ENCODE measurements around the gene PCDH8.

DNA sequence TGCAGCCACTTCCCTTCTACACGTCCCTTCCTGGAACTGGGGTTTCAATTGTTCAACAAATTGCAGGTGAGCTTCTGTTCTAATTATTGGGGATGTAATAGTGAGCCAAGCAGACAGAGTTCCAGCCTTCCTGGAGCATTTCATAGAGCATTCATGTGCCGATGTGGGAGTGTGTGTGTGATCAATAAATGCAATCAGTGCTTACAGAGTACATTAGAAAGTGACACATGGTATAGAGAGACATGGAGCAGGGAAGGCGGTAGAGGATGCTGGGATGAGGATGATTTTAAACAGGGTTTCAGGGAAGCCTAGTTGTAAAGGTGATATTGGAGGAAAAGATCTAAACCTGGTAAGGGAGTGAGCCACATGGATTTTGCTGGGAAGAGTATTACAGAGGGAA is 21.7 kb upstream of the PCDH8 start:
- TF ChIP-seq, protein P1, sequence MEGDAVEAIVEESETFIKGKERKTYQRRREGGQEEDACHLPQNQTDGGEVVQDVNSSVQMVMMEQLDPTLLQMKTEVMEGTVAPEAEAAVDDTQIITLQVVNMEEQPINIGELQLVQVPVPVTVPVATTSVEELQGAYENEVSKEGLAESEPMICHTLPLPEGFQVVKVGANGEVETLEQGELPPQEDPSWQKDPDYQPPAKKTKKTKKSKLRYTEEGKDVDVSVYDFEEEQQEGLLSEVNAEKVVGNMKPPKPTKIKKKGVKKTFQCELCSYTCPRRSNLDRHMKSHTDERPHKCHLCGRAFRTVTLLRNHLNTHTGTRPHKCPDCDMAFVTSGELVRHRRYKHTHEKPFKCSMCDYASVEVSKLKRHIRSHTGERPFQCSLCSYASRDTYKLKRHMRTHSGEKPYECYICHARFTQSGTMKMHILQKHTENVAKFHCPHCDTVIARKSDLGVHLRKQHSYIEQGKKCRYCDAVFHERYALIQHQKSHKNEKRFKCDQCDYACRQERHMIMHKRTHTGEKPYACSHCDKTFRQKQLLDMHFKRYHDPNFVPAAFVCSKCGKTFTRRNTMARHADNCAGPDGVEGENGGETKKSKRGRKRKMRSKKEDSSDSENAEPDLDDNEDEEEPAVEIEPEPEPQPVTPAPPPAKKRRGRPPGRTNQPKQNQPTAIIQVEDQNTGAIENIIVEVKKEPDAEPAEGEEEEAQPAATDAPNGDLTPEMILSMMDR (IDR thresholded peaks at IDR 0.05) = no peak
- TF ChIP-seq POLR2A (IDR thresholded peaks at IDR 0.05) = no peak

Data from esophagus squamous epithelium (tissue), 4 donors.